Thyroid gland (tissue), 4 donors: ENCODE data around the gene HES7. TPM values are rescaled to one million over a fixed set of nuclear protein-coding genes. Genes with fewer than 3 reads are reported as not detected.

Source experiments
- DNase-seq, 2 donors: peaks; one replicate each; pipeline ENCODE4 v3.0.0-alpha.2; 2019
- H3K27ac ChIP-seq, 3 donors: fragments of 200-600 bp; sonication (generic); 1 replicate in 2 of 3; 2 replicates in 1 of 3; pipeline ENCODE4 v1.5.1; 2016 to 2019; ENCODE audit warnings: mild to moderate bottlenecking in 1 of 3, moderate library complexity in 1 of 3
- H3K27me3 ChIP-seq: fragments of 200-600 bp; sonication (generic); one replicate; pipeline ENCODE4 v1.5.1; 2019
- H3K36me3 ChIP-seq, 2 donors: fragments of 200-600 bp; sonication (generic); one replicate each; pipeline ENCODE4 v1.5.1; 2016 to 2019
- H3K4me1 ChIP-seq, 2 donors: fragments of 200-600 bp; sonication (generic); one replicate each; pipeline ENCODE4 v1.5.1; 2017 to 2019
- H3K4me3 ChIP-seq, 3 donors: fragments of 200-600 bp; sonication (generic); replicated peaks in 1 of 3; 1 replicate in 2 of 3; 2 replicates in 1 of 3; pipeline ENCODE4 v1.5.1; 2016; ENCODE audit warnings: mild to moderate bottlenecking in 1 of 3
- H3K9me3 ChIP-seq: fragments of 200-600 bp; sonication (generic); one replicate; pipeline ENCODE4 v1.5.1; 2017
- CTCF ChIP-seq, 6 experiments: fragments of 200-600 bp in 3 of 6; fragments of 450-650 bp in 3 of 6; sonication (generic) in 3 of 6; IDR thresholded peaks; one replicate each; pipeline ENCODE4 v1.5.1; 2016 to 2019; ENCODE audit warnings: antibody characterized with exemption in 6 of 6, mild to moderate bottlenecking in 2 of 6, inconsistent platforms in 1 of 6, moderate library complexity in 1 of 6
- POLR2A ChIP-seq, 2 donors: fragments of 450-650 bp; IDR thresholded peaks; one replicate each; pipeline ENCODE4 v1.6.1; 2017; ENCODE audit warnings: antibody characterized with exemption in 2 of 2, mild to moderate bottlenecking in 2 of 2, moderate library complexity in 1 of 2
- WGBS, 2 donors: methylation state at CpG; one replicate each; pipeline ENCODE4 v1.1.5; 2017; 5-methylcytosine and 5-hydroxymethylcytosine counted together
- intact Hi-C: fragments of 100-400 bp; cut with DNase I; formaldehyde crosslinking; loops from one replicate; pipeline ENCODE4 v1.15.1; 2023
- total RNA-seq, 4 donors: library from RNA; depleted of rRNA; stranded (reverse); fragments of >200 nt; gene quantifications; one replicate each; pipeline ENCODE4 v1.2.3, GENCODE V29; 2016

The HES7 gene
- total RNA-seq, 4 donors from 2014 or later, result 1.7 TPM; not detected in 3

DNA sequence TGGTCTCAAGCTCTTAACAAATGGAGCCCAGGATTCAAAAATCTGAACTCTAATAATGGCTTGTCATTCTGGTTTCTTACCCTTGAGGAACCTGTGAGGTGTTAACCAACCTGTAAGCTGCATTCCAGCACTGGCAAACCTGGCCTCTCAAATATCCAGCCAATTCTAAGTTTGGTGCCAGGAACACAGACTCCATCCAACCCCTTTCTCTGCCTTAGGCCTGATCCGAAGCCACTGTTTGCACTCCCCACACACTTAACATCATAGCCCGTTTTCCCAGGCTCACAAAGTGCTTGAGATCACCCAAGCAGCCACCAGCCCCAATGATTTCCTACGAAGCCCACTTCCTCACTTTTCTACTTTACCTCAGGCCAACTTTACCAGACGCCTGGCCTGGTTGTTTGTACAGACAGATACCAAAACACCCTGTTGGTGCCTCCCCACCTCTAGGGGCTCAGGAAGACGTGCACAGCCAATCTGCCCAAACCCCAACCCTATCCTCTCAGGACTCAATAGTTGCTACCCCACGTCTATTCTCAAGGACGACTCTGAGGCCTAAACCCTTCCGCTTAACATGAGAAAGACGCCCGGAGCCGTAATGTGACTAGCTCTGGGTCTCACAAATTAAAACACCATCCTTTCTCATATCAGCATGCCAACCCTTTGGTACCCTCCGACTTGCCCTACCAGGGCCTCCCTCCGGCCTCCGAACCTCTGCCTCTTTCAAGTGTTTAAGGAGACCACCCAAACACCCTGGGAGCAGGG, 31.5 kb upstream of the HES7 start:
- no peak for TF ChIP-seq CTCF (IDR thresholded peaks at IDR 0.05)
- peak; percentile 39 to 92 for TF ChIP-seq POLR2A (IDR thresholded peaks at IDR 0.05)
- Histone ChIP-seq H3K27ac (peak overlapping the region; percentile 98 to 100 (median 100)), H3K36me3 (peaks cover 8 to 9% of the 10 kb centered on the region in 2 donors), H3K4me3 (peak overlapping the region; percentile 63 to 100 (median 81)), H3K4me1 (peaks cover 31 to 55% of the 10 kb centered on the region in 2 donors), H3K27me3 (no peaks in the 10 kb centered on the region), H3K9me3 (no peaks in the 10 kb centered on the region)
- 17 to 20% methylated on average over 14 of the region's 14 CpGs for WGBS, 2 donors
- intact Hi-C loops, result no loop called here
- peak; percentile 81 to 82 for DNase-seq

GRCh38 chr17:8154608-8155155, 30.8 kb upstream of the HES7 start:
- no peaks in the 10 kb centered on the region for H3K9me3 ChIP-seq
- peak overlapping the region; percentile 58 to 100 (median 81) for H3K4me3 ChIP-seq
- intact Hi-C loops, result no loop called here
- 22 to 30% methylated on average over 11 of the region's 11 CpGs for WGBS, 2 donors
- H3K36me3 ChIP-seq, result peaks cover 13 to 15% of the 10 kb centered on the region in 2 donors
- H3K27ac ChIP-seq, result peak overlapping the region; percentile 98 to 100 (median 100)
- no peak for DNase-seq
- TF ChIP-seq POLR2A (IDR thresholded peaks at IDR 0.05) (no peak), CTCF (IDR thresholded peaks at IDR 0.05) (no peak)
- no peaks in the 10 kb centered on the region for H3K27me3 ChIP-seq
- peaks cover 37 to 59% of the 10 kb centered on the region in 2 donors for H3K4me1 ChIP-seq

DNA sequence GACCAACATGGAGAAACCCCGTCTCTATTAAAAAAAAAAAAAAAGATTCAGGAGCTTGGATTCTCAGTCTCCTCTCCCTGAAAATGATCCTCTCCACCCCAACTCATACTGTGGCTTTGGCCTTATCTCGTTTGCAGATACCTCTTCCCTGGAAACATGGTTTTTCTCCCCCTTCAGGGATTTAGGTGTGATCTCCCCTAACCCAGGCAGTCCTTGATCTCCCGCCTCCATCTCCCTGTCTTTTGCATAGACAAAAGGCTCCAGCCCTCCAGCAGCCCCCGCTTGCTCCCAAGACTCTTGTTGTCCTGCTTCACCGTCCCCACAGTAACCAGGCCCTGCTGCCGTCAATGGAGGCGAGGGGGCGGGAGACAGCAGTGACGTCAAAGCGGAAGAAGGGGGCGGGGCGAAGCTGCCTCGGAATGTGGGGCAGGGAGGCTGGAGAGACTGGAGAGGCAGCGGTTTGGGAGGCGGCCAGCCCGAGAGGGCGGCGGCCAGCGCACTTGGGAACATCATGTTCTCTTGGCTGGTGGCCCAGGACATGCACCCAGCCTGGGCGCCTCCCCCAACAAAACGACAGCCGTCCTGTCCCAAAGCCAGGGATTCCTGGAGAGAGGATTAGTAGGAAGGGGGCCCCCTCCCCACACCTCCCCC, 30.2 kb upstream of the HES7 start:
- Histone ChIP-seq H3K36me3 (peaks cover 17 to 21% of the 10 kb centered on the region in 2 donors), H3K9me3 (no peaks in the 10 kb centered on the region), H3K27ac (peak overlapping the region; percentile 98 to 100 (median 100)), H3K4me3 (peak overlapping the region; percentile 25 to 81 (median 58)), H3K27me3 (no peaks in the 10 kb centered on the region), H3K4me1 (peaks cover 37 to 54% of the 10 kb centered on the region in 2 donors)
- intact Hi-C loops, result no loop called here
- TF ChIP-seq CTCF (IDR thresholded peaks at IDR 0.05) (peak in 1 of 6 experiments; percentile 14), POLR2A (IDR thresholded peaks at IDR 0.05) (peak in 1 of 2 donors; percentile 94)
- WGBS, 2 donors, result 4 to 5% methylated on average over 21 to 22 of the region's 22 CpGs
- DNase-seq, result peak; percentile 99 to 100

DNA sequence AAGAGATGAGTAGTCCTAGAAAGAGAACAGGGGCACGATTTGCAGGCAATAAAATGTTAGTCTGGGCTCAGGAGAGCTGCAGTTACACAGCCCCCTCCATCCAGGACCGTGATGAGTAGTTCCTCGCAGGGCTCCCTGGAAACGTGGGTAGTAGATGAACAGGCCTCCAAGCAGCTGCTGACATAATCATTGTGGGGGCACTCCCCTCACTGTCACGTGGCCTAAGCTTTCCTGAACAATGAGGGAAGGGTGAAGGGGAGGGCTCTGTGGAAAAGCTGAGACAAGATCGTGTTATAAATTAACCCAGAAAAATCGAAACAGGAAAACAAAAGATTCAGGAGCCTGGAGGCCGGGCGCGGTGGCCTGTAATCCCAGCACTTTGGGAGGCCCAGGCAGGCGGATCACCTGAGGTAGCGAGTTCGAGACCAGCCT, 29.6 kb upstream of the HES7 start:
- 42 to 48% methylated on average over 13 of the region's 13 CpGs for WGBS, 2 donors
- Histone ChIP-seq H3K9me3 (no peaks in the 10 kb centered on the region), H3K27me3 (no peaks in the 10 kb centered on the region), H3K27ac (peak overlapping the region; percentile 93 to 100 (median 98)), H3K4me1 (peaks cover 37 to 49% of the 10 kb centered on the region in 2 donors), H3K36me3 (peaks cover 23 to 27% of the 10 kb centered on the region in 2 donors), H3K4me3 (peak overlapping the region in 2 of 3 donors; percentile 25 to 81)
- intact Hi-C loops, result no loop called here
- DNase-seq, result peak in 1 of 2 donors; percentile 57
- TF ChIP-seq CTCF (IDR thresholded peaks at IDR 0.05) (no peak), POLR2A (IDR thresholded peaks at IDR 0.05) (no peak)
